Osteoblast (primary cell): ENCODE data around the gene MSGN1. TPM values are rescaled to one million over a fixed set of nuclear protein-coding genes. Genes with fewer than 3 reads are reported as not detected.
A peak's percentile ranks its signal among the peaks of the same experiment; 100 is the strongest.

Experiments
- DNase-seq: peaks from one replicate; pipeline ENCODE4 v3.0.0; 2011; ENCODE audit warnings: low spot score, mixed read lengths; ENCODE audit not compliant: insufficient read length; ENCODE audit errors: missing footprints
- H2AFZ ChIP-seq: 2 replicates; pipeline ENCODE4 v1.6.0; 2011; ENCODE audit warnings: mild to moderate bottlenecking, low read length
- H3K27ac ChIP-seq: 2 replicates; pipeline ENCODE4 v1.5.1; 2011; ENCODE audit warnings: mild to moderate bottlenecking, low read depth, low read length, moderate library complexity
- H3K27me3 ChIP-seq: 2 replicates; pipeline ENCODE4 v1.6.0; 2012; ENCODE audit warnings: mild to moderate bottlenecking, control low read depth, inconsistent platforms, low read length, moderate library complexity; ENCODE audit not compliant: insufficient read depth
- H3K36me3 ChIP-seq: 2 replicates; pipeline ENCODE4 v1.5.1; 2011; ENCODE audit warnings: mild to moderate bottlenecking, low read length, control low read depth, moderate library complexity; ENCODE audit not compliant: insufficient read depth
- H3K4me1 ChIP-seq: 2 replicates; pipeline ENCODE4 v1.5.1; 2011; ENCODE audit warnings: mild to moderate bottlenecking, low read length, control low read depth, moderate library complexity; ENCODE audit not compliant: insufficient read depth
- H3K4me2 ChIP-seq: 2 replicates; pipeline ENCODE4 v1.6.0; 2011; ENCODE audit warnings: mild to moderate bottlenecking, low read length; ENCODE audit not compliant: insufficient read depth
- H3K4me3 ChIP-seq: fragments of 200-600 bp; sonication (generic); 3 replicates; pipeline ENCODE4 v1.5.1; 2012; ENCODE audit warnings: mild to moderate bottlenecking, low read length, inconsistent platforms; ENCODE audit not compliant: insufficient read depth
- H3K79me2 ChIP-seq: 2 replicates; pipeline ENCODE4 v1.6.0; 2012; ENCODE audit warnings: mild to moderate bottlenecking, low read length, control low read depth, inconsistent platforms; ENCODE audit not compliant: insufficient read depth
- H3K9me3 ChIP-seq: 2 replicates; pipeline ENCODE4 v1.5.1; 2011; ENCODE audit warnings: low read depth, low read length, control low read depth
- H4K20me1 ChIP-seq: 2 replicates; pipeline ENCODE4 v1.6.0; 2012; ENCODE audit warnings: mild to moderate bottlenecking, low read length, control low read depth; ENCODE audit not compliant: insufficient read depth
- total RNA-seq: library from RNA; depleted of rRNA; stranded (reverse); fragments of >200 nt; gene quantifications from 2 replicates; pipeline ENCODE4 v1.2.3, GENCODE V29; 2012
- TF ChIP-seq, protein P1 (sequence below): IDR thresholded peaks from 2 replicates; pipeline ENCODE4 v1.5.1; 2011; ENCODE audit warnings: mild to moderate bottlenecking, low read depth, low read length, moderate library complexity; ENCODE audit errors: extremely low read depth

MSGN1 gene
- total RNA-seq, 1 donor, result not detected

DNA sequence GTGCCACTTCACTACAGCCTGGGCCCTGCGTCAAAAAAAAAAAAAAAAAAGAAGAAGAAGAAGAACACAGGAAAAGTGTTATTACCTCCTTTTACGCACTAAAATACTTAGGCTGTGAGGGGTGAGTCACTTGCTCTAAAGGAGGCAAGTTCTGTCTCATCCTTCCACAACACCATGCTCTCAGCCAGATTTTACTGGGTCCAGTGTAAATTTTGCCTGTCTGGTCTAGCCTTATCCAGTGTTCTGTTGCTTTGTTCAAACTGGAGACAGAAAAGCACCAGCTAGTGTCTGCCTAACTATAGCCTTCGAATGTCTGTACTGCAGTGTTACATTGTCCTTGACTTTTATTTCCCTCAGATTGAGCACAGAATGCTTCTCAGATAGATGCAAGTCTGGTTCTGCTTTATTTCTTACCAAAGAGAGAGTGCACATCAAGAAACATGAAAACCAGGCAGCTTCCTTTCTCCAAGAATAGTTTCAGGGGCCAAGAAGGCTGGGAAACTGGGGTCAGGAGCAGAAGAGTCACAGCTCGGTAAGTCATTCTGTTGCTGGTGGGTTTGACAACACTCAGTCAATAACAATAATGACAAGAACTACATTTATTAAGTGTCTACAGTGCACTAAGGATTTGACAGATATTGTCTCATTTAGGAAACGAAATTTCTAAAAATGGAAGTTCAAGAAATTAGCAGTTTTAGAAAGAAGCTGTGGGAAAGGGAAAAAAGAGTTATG, 3.1 kb upstream of the MSGN1 start:
- DNase-seq, result peak; percentile 74
- H3K36me3 ChIP-seq, result no peaks in the 10 kb centered on the region
- no peaks in the 10 kb centered on the region for H4K20me1 ChIP-seq
- H3K27me3 ChIP-seq, result no peaks in the 10 kb centered on the region
- peak overlapping the region; percentile 76 for H3K4me2 ChIP-seq
- peak overlapping the region; percentile 38 for H3K4me3 ChIP-seq
- no peaks in the 10 kb centered on the region for H3K79me2 ChIP-seq
- no peaks in the 10 kb centered on the region for H3K9me3 ChIP-seq
- TF ChIP-seq, protein P1, sequence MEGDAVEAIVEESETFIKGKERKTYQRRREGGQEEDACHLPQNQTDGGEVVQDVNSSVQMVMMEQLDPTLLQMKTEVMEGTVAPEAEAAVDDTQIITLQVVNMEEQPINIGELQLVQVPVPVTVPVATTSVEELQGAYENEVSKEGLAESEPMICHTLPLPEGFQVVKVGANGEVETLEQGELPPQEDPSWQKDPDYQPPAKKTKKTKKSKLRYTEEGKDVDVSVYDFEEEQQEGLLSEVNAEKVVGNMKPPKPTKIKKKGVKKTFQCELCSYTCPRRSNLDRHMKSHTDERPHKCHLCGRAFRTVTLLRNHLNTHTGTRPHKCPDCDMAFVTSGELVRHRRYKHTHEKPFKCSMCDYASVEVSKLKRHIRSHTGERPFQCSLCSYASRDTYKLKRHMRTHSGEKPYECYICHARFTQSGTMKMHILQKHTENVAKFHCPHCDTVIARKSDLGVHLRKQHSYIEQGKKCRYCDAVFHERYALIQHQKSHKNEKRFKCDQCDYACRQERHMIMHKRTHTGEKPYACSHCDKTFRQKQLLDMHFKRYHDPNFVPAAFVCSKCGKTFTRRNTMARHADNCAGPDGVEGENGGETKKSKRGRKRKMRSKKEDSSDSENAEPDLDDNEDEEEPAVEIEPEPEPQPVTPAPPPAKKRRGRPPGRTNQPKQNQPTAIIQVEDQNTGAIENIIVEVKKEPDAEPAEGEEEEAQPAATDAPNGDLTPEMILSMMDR, result no peak
- H2AFZ ChIP-seq, result peak overlapping the region; percentile 69
- H3K27ac ChIP-seq, result peak overlapping the region; percentile 63
- H3K4me1 ChIP-seq, result peaks cover 18% of the 10 kb centered on the region

DNA sequence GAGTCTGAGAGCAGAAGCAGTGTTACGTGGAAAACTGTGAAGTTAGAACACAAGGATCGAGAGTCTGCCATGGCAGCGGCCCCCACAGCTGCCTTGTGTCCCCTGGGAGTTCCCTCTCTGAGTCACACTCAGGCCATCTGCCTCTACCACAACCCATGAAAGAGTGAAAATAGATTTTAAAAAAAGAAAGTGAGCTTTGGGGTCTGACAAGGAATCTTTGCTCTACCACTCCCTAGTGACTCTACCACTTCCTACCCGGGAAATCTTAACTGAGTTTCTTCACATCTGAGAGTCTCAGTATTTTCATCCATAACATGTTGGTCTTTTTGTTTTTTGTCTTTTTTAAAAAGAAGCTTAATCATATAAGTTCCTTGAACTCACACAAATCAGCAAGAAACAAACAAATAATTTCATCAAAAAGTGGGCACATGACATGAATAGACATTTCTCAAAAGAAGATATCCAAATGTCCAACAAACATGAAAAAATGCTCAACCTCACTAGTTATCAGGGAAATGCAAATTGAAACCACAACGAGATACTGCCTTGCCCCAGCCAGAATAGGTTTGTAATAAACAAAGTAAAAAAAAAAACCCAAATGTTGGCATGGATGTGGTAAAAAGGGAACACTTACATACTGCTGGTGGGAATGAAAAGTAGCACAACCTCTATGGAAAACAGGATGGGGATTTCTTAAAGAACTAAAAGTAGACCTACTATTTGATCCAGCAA, 2.4 kb upstream of the MSGN1 start:
- H3K27me3 ChIP-seq, result no peaks in the 10 kb centered on the region
- no peaks in the 10 kb centered on the region for H3K9me3 ChIP-seq
- no peaks in the 10 kb centered on the region for H4K20me1 ChIP-seq
- DNase-seq, result peak; percentile 87
- peak overlapping the region; percentile 38 for H3K4me3 ChIP-seq
- peak overlapping the region; percentile 76 for H3K4me2 ChIP-seq
- TF ChIP-seq, protein P1, result no peak
- peak overlapping the region; percentile 63 for H3K27ac ChIP-seq
- peaks cover 18% of the 10 kb centered on the region for H3K4me1 ChIP-seq
- H3K79me2 ChIP-seq, result no peaks in the 10 kb centered on the region
- no peaks in the 10 kb centered on the region for H3K36me3 ChIP-seq
- H2AFZ ChIP-seq, result peak overlapping the region; percentile 69

DNA sequence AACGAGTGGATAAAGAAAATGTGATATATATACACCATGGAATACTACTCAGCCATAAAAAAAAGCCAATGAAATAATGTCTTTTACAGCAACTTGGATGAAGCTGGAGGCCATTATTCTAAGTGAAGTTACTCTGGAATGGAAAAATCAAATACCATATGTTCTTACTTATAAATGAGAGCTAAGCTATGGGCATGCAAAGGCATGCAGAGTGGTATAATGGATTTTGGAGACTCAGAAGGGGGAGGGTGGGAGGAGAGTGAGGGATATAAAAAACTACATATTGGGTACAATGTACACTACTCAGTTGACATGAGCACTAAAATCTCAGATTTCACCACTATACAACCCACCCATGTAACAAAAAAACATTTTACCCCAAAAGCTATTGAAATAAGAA, 1.7 kb upstream of the MSGN1 start:
- TF ChIP-seq, protein P1, result no peak
- no peaks in the 10 kb centered on the region for H3K79me2 ChIP-seq
- no peaks in the 10 kb centered on the region for H3K9me3 ChIP-seq
- no peak for DNase-seq
- H3K4me2 ChIP-seq, result no peak overlapping the region
- no peak overlapping the region for H3K4me3 ChIP-seq
- no peaks in the 10 kb centered on the region for H3K27me3 ChIP-seq
- H3K27ac ChIP-seq, result no peak overlapping the region
- H2AFZ ChIP-seq, result no peak overlapping the region
- H4K20me1 ChIP-seq, result no peaks in the 10 kb centered on the region
- no peaks in the 10 kb centered on the region for H3K36me3 ChIP-seq
- peaks cover 18% of the 10 kb centered on the region for H3K4me1 ChIP-seq
